C4-2B (cell line): Measurements from ENCODE around the gene SP2.

Experiments
- H3K27ac ChIP-seq: fragments of 450-650 bp; 2 replicates; pipeline ENCODE4 v1.5.1; 2017
- CTCF ChIP-seq: fragments of 450-650 bp; conservative IDR thresholded peaks from 2 replicates; pipeline ENCODE4 v1.5.1; 2017; ENCODE audit warnings: mild to moderate bottlenecking
- ZFX ChIP-seq: fragments of 450-650 bp; IDR thresholded peaks from 2 replicates; pipeline ENCODE4 v1.6.1; 2017

Gene SP2

GRCh38 chr17:47884905-47885730, 10.9 kb upstream of the SP2 start:
- no peak for TF ChIP-seq CTCF
- H3K27ac ChIP-seq = peak overlapping the region; percentile 83

- no peak overlapping the region for H3K27ac ChIP-seq
- TF ChIP-seq ZFX = no peak
- TF ChIP-seq CTCF = no peak
These were observed 7.7 kb upstream of the SP2 start for GRCh38 chr17:47888293-47888692.

- peak; percentile 96 for TF ChIP-seq CTCF
- TF ChIP-seq ZFX = no peak
- H3K27ac ChIP-seq = no peak overlapping the region
These were observed 6.1 kb upstream of the SP2 start for GRCh38 chr17:47889734-47890529.

- TF ChIP-seq ZFX (no peak), CTCF (no peak)
- H3K27ac ChIP-seq = no peak overlapping the region
These were observed 4.4 kb upstream of the SP2 start for GRCh38 chr17:47891545-47892088.

GRCh38 chr17:47894498-47895346, 1.3 kb upstream of the SP2 start:
- no peak for TF ChIP-seq CTCF
- TF ChIP-seq ZFX = no peak
- peak overlapping the region; percentile 91 for H3K27ac ChIP-seq

GRCh38 chr17:47895347-47895855, 635 bp upstream of the SP2 start:
- peak overlapping the region; percentile 91 for H3K27ac ChIP-seq
- TF ChIP-seq ZFX = no peak
- no peak for TF ChIP-seq CTCF
